GM23338 (cell line): Measurements from ENCODE around the gene MAD2L1BP.

Experiments used
- CTCF ChIP-seq, 2 experiments: fragments of 200-600 bp in 1 of 2; sonication (generic) in 1 of 2; conservative IDR thresholded peaks; 2 replicates each; pipeline versions ENCODE4 v1.5.1 to v1.6.1; 2016 to 2017; ENCODE audit warnings: antibody characterized with exemption in 2 of 2, low read depth in 2 of 2, mild to moderate bottlenecking in 2 of 2, moderate library complexity in 1 of 2
- EZH2 ChIP-seq: fragments of 200-600 bp; sonication (generic); IDR thresholded peaks from one replicate; pipeline ENCODE4 v1.8.0; 2017; ENCODE audit warnings: antibody characterized with exemption, mild to moderate bottlenecking, low read depth; ENCODE audit not compliant: unreplicated experiment
- EZH2phosphoT487 ChIP-seq: fragments of 200-600 bp; sonication (generic); IDR thresholded peaks from one replicate; pipeline ENCODE4 v1.8.1; 2018; ENCODE audit warnings: antibody characterized with exemption; ENCODE audit not compliant: unreplicated experiment
- JUNB ChIP-seq: IDR thresholded peaks from one replicate; pipeline ENCODE4 v1.6.1; 2016; ENCODE audit warnings: antibody characterized with exemption; ENCODE audit not compliant: unreplicated experiment
- ZNF331 ChIP-seq: fragments of 250-450 bp; sonication (Bioruptor Pico); IDR thresholded peaks from 2 replicates; pipeline ENCODE4 v1.5.0; 2020; ENCODE audit warnings: low read depth, mild to moderate bottlenecking, moderate library complexity

- TF ChIP-seq CTCF (conservative IDR thresholded peaks at IDR 0.05; ENCODE audit: low read depth in 2 of 2) = no peak
- no peak for TF ChIP-seq EZH2
- TF ChIP-seq JUNB = no peak
- no peak for TF ChIP-seq EZH2phosphoT487
- no peak for TF ChIP-seq ZNF331 (CRISPR knock-in tag)
These were observed 9.4 kb downstream of the MAD2L1BP start, which contains the start of gene RSPH9 for GRCh38 chr6:43644940-43645612.
